Measurements from ENCODE around the gene DCBLD2. TPM values are rescaled to one million over a fixed set of nuclear protein-coding genes. Genes with fewer than 3 reads are reported as not detected.
A peak's percentile ranks its signal among the peaks of the same experiment; 100 is the strongest.
"Not testable (repeated sequence)": the region's sequence is repeated elsewhere in the genome, so short reads cannot be mapped to it uniquely, and the experiment has no call there.

The DCBLD2 gene
- total RNA-seq, 2 donors from 2014 or later: 15.3 to 22.4 TPM

GRCh38 chr3:98884675-98885371 lies 16.7 kb downstream of the DCBLD2 start:
- H3K4me3 ChIP-seq: no peak overlapping the region
- TF ChIP-seq POLR2A (IDR thresholded peaks at IDR 0.05) (no peak), CTCF (IDR thresholded peaks at IDR 0.05) (no peak)
- peak overlapping the region in 3 of 4 donors; percentile 15 to 26 (median 19) for H3K27ac ChIP-seq
- 45% methylated on average over 6 of the region's 6 CpGs for WGBS, 2 donors
- DNase-seq (no peak), ATAC-seq (no peak)
- no peaks in the 10 kb centered on the region for H3K9me3 ChIP-seq
- H3K36me3 ChIP-seq (replicated peaks in 1 of 2; ENCODE audit: insufficient read depth in 1 of 2, low read depth in 2 of 2): no peaks in the 10 kb centered on the region
- no peaks in the 10 kb centered on the region for H3K27me3 ChIP-seq
- peaks cover 15% of the 10 kb centered on the region for H3K4me1 ChIP-seq
- intact Hi-C loops (cut with DNase I): no loop called here

GRCh38 chr3:98882614-98883333 lies 18.7 kb downstream of the DCBLD2 start:
- H3K4me3 ChIP-seq; intact Hi-C loops (cut with DNase I); H3K36me3 ChIP-seq (replicated peaks in 1 of 2; ENCODE audit: insufficient read depth in 1 of 2, low read depth in 2 of 2); ATAC-seq; H3K27ac ChIP-seq; H3K4me1 ChIP-seq; H3K27me3 ChIP-seq; DNase-seq; H3K9me3 ChIP-seq: not testable (repeated sequence)
- 93 to 94% methylated on average over 5 of the region's 5 CpGs for WGBS, 2 donors

- Histone ChIP-seq H3K4me3 (no peak overlapping the region), H3K27ac (no peak overlapping the region), H3K4me1 (no peaks in the 10 kb centered on the region), H3K9me3 (no peaks in the 10 kb centered on the region), H3K36me3 (replicated peaks in 1 of 2; ENCODE audit: insufficient read depth in 1 of 2, low read depth in 2 of 2) (no peaks in the 10 kb centered on the region), H3K27me3 (no peaks in the 10 kb centered on the region)
- WGBS, 2 donors: 64 to 76% methylated on average over 2 of the region's 2 CpGs
- TF ChIP-seq POLR2A (IDR thresholded peaks at IDR 0.05): no peak
- no peak for TF ChIP-seq CTCF (IDR thresholded peaks at IDR 0.05)
- intact Hi-C loops (cut with DNase I): no loop called here
- DNase-seq (no peak), ATAC-seq (no peak)
These were observed 24.4 kb downstream of the DCBLD2 start for GRCh38 chr3:98877132-98877531.

GRCh38 chr3:98875535-98875934 lies 26.0 kb downstream of the DCBLD2 start:
- no peak for ATAC-seq
- H3K27ac ChIP-seq: no peak overlapping the region
- TF ChIP-seq CTCF (IDR thresholded peaks at IDR 0.05) (no peak), POLR2A (IDR thresholded peaks at IDR 0.05) (no peak)

GRCh38 chr3:98874602-98875249 lies 26.8 kb downstream of the DCBLD2 start:
- ATAC-seq: no peak
- TF ChIP-seq POLR2A (IDR thresholded peaks at IDR 0.05) (no peak), CTCF (IDR thresholded peaks at IDR 0.05) (no peak)
- WGBS, 2 donors: 79 to 95% methylated on average over 6 of the region's 6 CpGs
- Histone ChIP-seq H3K27ac (no peak overlapping the region), H3K9me3 (no peaks in the 10 kb centered on the region), H3K4me1 (no peaks in the 10 kb centered on the region), H3K4me3 (no peak overlapping the region), H3K36me3 (replicated peaks in 1 of 2; ENCODE audit: insufficient read depth in 1 of 2, low read depth in 2 of 2) (no peaks in the 10 kb centered on the region), H3K27me3 (no peaks in the 10 kb centered on the region)
- no peak for DNase-seq
- intact Hi-C loops (cut with DNase I): no loop called here

More at GRCh38 chr3:98875535-98875934, 26.0 kb downstream of the DCBLD2 start:
- H3K4me3 ChIP-seq: no peak overlapping the region
- no peaks in the 10 kb centered on the region for H3K36me3 ChIP-seq (replicated peaks in 1 of 2; ENCODE audit: insufficient read depth in 1 of 2, low read depth in 2 of 2)
- intact Hi-C loops (cut with DNase I): no loop called here
- no peaks in the 10 kb centered on the region for H3K4me1 ChIP-seq
- DNase-seq: no peak
- WGBS, 2 donors: 47 to 57% methylated on average over 3 of the region's 3 CpGs
- no peaks in the 10 kb centered on the region for H3K9me3 ChIP-seq
- H3K27me3 ChIP-seq: no peaks in the 10 kb centered on the region

All from body of pancreas (tissue), 4 donors.